ENCODE measurements around the gene LCP2.

Gene LCP2

DNA sequence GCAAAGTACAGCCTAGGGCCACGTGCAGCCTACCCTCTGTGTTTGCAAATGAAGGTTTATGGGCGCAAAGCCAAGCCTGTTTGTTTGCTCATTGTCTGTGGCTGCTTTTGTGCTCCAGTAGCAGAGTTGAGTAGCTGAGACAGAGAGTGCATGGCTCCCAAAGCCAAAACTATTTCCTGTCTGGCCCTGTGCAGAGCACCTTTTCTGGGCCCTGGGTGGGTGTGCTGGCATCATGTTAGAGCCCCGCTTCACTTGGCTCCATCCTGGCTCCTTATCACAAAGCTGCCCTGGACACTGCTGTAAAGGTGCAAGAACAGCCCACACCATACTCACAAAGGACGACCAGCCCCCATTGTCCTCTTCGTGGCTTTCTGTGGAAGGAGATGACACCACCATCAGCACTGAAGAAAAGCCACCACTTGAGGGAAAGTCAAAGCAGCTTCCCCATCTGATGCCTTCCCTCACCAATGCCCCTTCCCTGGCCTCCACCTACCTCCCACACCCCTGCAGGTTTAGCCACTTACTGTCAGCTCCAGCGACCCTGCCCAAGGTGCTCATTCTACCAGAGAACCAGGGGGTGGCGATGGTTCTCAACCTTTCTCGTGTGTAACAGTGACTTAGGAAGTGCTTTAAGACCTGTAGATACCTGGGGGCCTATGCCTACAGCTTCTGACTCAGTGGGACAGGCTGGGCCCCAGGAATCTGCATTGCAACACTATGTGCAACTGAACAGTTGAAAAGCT, 23.4 kb downstream of the LCP2 start:
- no peak for DNase-seq (ENCODE audit: low read depth, low spot score)

DNA sequence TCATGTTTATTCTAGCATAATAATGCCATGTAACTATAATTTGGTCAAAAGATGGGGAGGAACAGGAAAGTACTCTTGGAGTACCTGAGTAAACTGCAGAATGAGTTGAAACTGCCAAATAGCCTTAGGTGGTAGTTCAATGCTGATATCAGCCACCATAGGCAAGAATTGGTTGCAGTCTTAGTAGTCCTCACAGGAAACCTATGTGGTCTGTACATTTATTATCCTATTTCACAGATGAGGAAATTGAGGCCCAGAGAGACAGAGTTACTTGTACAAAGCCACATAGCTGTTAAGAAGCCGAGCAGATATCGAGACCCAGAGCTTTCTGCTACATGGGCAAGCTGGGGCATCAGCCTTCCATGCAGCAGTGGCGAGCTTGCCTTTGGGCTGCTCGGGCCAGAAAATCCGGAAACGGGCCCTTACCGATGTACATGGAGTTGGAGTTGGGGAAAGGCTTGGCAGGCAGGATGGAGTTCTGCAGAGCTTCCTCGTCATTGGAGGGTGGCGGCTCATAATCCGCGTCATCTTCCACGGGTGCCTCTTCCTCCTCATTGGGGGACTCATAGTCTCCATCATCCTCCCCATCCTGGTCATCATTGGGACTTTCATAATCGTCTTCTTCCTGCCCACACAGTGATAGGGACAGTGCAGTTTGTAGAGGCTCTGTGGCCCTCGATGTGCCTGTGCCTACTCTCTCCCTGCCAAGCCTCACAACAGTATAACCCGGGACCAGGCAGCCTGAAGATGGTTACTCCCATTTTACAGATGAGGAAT, 27.1 kb downstream of the LCP2 start:
- no peak for DNase-seq (ENCODE audit: low read depth, low spot score)

GRCh38 chr5:170269579-170269978, 28.0 kb downstream of the LCP2 start:
- no peak for DNase-seq (ENCODE audit: low read depth, low spot score)

DNA sequence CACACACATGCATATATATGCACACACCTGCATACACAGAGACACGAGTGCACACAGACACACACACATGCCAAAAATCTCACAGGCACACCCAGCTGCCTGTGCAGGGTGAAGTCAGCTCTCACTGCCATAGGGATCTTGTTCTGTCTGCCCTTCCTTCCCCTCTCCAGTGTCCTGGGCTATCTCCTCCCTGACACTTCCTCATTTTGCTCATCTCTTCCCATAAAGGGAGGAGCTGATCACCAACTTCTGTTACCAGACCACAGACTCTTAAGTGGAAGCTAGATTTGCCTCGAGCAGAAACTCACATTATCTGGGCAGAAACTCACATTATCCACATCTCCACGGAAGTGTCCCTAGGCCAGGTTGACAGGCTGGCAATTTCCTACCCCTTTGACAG, 28.7 kb downstream of the LCP2 start:
- no peak for DNase-seq (ENCODE audit: low read depth, low spot score)

GRCh38 chr5:170268153-170268689, 29.4 kb downstream of the LCP2 start:
- no peak for DNase-seq (ENCODE audit: low read depth, low spot score)

DNA sequence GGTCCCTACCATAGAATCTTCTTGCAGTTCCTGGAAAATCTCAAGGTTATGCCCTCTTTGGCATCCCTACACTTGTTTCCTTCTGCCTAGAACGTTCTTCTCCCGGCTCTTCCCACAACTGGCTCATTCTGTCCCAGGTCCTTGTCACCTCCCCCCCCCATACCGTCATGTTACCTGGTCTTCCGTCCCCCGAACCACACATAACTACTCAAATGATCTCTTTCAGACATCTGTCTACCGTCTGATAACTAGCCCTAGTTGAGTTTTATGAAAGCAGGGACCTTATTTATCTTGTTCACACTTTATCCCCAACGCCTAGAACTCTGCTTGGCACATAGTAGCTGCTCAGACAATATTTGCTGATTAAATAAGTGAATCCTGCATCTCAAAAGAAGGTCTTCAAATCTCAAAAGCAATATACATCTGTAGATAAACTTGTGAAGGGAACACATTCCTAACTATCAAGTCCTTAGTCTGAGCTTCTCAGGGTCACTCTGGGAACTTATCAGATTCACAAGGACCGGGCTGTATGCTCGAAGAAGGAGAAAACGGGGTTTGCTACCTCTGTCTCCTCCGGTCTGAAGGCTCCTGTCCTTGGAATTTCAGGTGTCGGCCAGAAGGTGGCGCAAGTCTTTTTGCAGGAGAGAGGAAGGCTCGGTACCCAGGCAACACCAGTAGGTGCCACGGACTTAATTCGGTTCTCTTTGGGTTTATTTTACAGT, 30.0 kb downstream of the LCP2 start:
- peak; percentile 61 for DNase-seq (ENCODE audit: low read depth, low spot score)

GRCh38 chr5:170266570-170267381, 30.8 kb downstream of the LCP2 start:
- no peak for DNase-seq (ENCODE audit: low read depth, low spot score)

DNA sequence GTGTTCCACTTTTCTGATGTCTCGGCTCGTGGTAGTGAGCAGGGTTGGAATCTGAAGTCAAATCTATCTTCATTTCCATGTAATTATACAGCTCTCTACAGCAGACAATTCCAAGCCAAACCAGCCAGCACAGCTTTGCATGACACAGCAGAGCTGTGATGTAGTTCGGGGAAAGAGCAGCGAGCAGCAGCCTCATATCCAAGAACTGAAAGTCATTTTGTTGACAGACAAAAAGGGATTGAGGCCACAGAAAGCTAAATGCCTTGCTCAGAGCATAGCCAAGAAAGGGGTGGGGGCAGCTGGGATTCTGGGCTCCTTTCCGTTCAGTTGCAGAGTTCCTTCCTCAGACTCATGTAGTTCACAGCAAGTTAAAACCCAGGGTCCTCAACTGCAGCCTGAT, 32.1 kb downstream of the LCP2 start:
- DNase-seq (ENCODE audit: low read depth, low spot score) = no peak

- no peak for DNase-seq (ENCODE audit: low read depth, low spot score)
Measured at GRCh38 chr5:170263906-170264305, 33.7 kb downstream of the LCP2 start.

- no peak for DNase-seq (ENCODE audit: low read depth, low spot score)
Measured at GRCh38 chr5:170262061-170263045, 35.2 kb downstream of the LCP2 start.

DNA sequence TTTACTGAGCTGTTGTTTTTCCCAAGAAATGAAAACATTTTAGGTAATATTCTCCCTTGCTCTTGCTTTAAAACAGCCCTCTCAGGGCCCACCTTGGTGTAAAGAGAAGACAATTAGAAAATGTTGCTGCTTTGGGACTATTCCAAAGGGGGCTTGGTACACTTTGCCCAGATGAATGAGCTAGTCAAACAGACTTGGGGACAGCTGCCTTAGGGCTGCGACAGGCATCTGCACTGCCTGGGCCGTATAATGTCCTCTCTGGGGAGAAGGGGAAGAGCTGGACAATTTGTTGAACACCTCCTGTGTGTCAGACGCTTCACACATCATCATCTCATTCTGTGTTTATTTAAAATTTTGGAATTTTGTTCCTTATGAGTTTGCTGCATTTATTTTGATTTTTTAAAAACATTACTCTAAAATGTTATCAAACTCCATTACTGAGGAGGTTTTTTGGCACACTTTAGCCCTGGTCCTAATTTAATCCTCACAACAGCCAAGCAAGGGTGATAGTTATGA, 36.0 kb downstream of the LCP2 start:
- DNase-seq (ENCODE audit: low read depth, low spot score) = no peak

DNA sequence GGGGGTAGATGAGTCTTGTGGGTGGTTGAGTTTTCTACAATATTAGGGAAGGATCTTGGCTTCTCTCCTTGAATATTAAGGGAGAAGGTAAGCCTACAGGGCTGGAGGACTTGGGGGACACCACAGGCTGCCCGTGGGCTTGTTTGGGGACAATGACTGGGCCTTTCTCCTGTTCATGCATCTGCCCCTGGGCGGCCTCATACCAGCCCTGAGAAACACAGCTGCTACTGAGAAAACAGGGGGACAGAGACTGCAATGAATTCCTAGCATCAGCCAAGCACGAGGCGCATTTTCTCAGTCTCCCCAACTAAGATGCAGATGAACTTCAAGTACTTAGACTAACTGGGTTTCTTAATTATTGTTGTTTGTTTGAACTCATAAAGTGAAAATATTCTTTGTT, 40.2 kb downstream of the LCP2 start:
- DNase-seq (ENCODE audit: low read depth, low spot score) = no peak

- no peak for DNase-seq (ENCODE audit: low read depth, low spot score)
Measured at GRCh38 chr5:170256571-170256970, 41.0 kb downstream of the LCP2 start.

GRCh38 chr5:170254056-170254455, 43.5 kb downstream of the LCP2 start:
- DNase-seq (ENCODE audit: low read depth, low spot score) = peak; percentile 59

GRCh38 chr5:170252720-170253350, 44.7 kb downstream of the LCP2 start:
- DNase-seq (ENCODE audit: low read depth, low spot score) = no peak

- no peak for DNase-seq (ENCODE audit: low read depth, low spot score)
Measured at GRCh38 chr5:170252109-170252508, 45.5 kb downstream of the LCP2 start.

DNA sequence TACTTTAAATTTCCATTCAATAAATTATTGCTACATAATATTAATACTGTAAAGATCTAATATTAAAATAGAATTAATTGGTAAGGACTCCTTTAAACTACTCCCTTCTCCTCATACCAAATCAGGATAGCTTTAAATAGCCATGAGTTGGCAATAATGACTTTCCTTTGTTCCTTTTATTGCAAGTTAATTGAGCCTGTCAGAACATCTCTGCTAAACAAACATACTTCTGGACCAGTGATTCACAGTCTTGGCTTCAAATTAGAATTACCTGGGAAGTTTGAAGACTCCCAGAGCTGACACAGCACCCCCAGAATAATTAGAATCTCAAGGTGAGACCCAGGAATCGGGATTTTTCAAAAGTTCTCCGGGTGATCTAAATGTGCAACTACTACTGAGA, 46.1 kb downstream of the LCP2 start:
- DNase-seq (ENCODE audit: low read depth, low spot score) = no peak

- DNase-seq (ENCODE audit: low read depth, low spot score) = no peak
Measured at GRCh38 chr5:170250810-170251317, 46.7 kb downstream of the LCP2 start.

GRCh38 chr5:170249355-170249754, 48.2 kb downstream of the LCP2 start:
- no peak for DNase-seq (ENCODE audit: low read depth, low spot score)
